ENCODE data around the gene NFIB. TPM values are rescaled to one million over a fixed set of nuclear protein-coding genes. Genes with fewer than 3 reads are reported as not detected.

The NFIB gene
- total and polyA plus RNA-seq, 2 of the 4 experiments (the other 2 are of a cell fraction), result 1.4 to 2.0 TPM

- TF ChIP-seq, protein P1, sequence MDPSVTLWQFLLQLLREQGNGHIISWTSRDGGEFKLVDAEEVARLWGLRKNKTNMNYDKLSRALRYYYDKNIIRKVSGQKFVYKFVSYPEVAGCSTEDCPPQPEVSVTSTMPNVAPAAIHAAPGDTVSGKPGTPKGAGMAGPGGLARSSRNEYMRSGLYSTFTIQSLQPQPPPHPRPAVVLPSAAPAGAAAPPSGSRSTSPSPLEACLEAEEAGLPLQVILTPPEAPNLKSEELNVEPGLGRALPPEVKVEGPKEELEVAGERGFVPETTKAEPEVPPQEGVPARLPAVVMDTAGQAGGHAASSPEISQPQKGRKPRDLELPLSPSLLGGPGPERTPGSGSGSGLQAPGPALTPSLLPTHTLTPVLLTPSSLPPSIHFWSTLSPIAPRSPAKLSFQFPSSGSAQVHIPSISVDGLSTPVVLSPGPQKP (IDR thresholded peaks at IDR 0.05; ENCODE audit: borderline replicate concordance, low read depth, low read length), result no peak
- TF ChIP-seq CHD1 (IDR thresholded peaks at IDR 0.05; ENCODE audit: low read depth, low read length) (no peak), NFE2L2 (IDR thresholded peaks at IDR 0.05; ENCODE audit: low read depth, low read length) (no peak), MXI1 (IDR thresholded peaks at IDR 0.05; ENCODE audit: borderline replicate concordance, low read depth, low read length) (no peak), SMC3 (IDR thresholded peaks at IDR 0.05; ENCODE audit: low read depth, low read length) (no peak), CTCF (conservative IDR thresholded peaks at IDR 0.05; ENCODE audit: low read depth, low read length) (no peak), MAFK (IDR thresholded peaks at IDR 0.05; ENCODE audit: low read depth, low read length) (no peak), FOS (IDR thresholded peaks at IDR 0.05; ENCODE audit: low read depth, low read length) (no peak), RCOR1 (IDR thresholded peaks at IDR 0.05; ENCODE audit: insufficient replicate concordance, low read length) (no peak), RFX5 (IDR thresholded peaks at IDR 0.05; ENCODE audit: low read depth, low read length) (no peak), BHLHE40 (IDR thresholded peaks at IDR 0.05; ENCODE audit: low read depth, low read length) (no peak; the same call in 1 of the 2 replicates), CEBPB (IDR thresholded peaks at IDR 0.05; ENCODE audit: low read depth, low read length) (no peak), RAD21 (IDR thresholded peaks at IDR 0.05; ENCODE audit: low read length) (no peak), MAZ (IDR thresholded peaks at IDR 0.05; ENCODE audit: borderline replicate concordance, low read depth, low read length) (no peak), POLR2A (IDR thresholded peaks at IDR 0.05; ENCODE audit: low read depth, low read length) (no peak)
- TF ChIP-seq, protein P2, sequence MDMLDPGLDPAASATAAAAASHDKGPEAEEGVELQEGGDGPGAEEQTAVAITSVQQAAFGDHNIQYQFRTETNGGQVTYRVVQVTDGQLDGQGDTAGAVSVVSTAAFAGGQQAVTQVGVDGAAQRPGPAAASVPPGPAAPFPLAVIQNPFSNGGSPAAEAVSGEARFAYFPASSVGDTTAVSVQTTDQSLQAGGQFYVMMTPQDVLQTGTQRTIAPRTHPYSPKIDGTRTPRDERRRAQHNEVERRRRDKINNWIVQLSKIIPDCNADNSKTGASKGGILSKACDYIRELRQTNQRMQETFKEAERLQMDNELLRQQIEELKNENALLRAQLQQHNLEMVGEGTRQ (IDR thresholded peaks at IDR 0.05; ENCODE audit: low read depth, low read length), result no peak
- H3K4me2 ChIP-seq (ENCODE audit: low read depth, low read length), result no peak overlapping the region
- no peaks in the 10 kb centered on the region for H3K4me1 ChIP-seq (ENCODE audit: control insufficient read depth, insufficient read depth, low read length)
- in situ Hi-C loops (cut with MboI; ENCODE audit: low sequenced_read_pairs) (no loop called here), dilution Hi-C loops (cut with HindIII; ENCODE audit: low sequenced_read_pairs, unreplicated experiment) (no loop called here), intact Hi-C loops (cut with micrococcal nuclease) (loop anchor here (10.0 kb wide), 1 partner anchor 156 kb away; no protein-coding TSS in a partner anchor)
- no peaks in the 10 kb centered on the region for H3K36me3 ChIP-seq (ENCODE audit: control insufficient read depth, insufficient read depth, low read length)
- no peak overlapping the region for H4K5ac ChIP-seq (ENCODE audit: low read depth, low read length)
- no peaks in the 10 kb centered on the region for H3K9me3 ChIP-seq (ENCODE audit: control insufficient read depth, insufficient read depth, low read length)
- no peak overlapping the region for H2BK20ac ChIP-seq (ENCODE audit: low read depth, low read length)
- no peaks in the 10 kb centered on the region for H4K20me1 ChIP-seq (ENCODE audit: insufficient read depth, low read length)
- CTCF ChIA-PET, result no interaction called here
- no peak overlapping the region for H4K8ac ChIP-seq (ENCODE audit: low read depth in 2 of 2, low read length in 2 of 2)
- peak; percentile 68 for DNase-seq
- H3K14ac ChIP-seq (replicated peaks; ENCODE audit: low read depth, low read length), result no peak overlapping the region
- no peak overlapping the region for H3K4me3 ChIP-seq (ENCODE audit: insufficient read depth, low read depth, low read length)
- no peak overlapping the region for H3K23ac ChIP-seq (ENCODE audit: low read depth, low read length)
- H2BK5ac ChIP-seq (ENCODE audit: low read depth, low read length, poor library complexity, severe bottlenecking), result no peak overlapping the region
- H4K91ac ChIP-seq (ENCODE audit: insufficient read depth, low read depth, low read length), result no peak overlapping the region
- H3K27ac ChIP-seq (ENCODE audit: insufficient read depth, low read length), result no peak overlapping the region
- no peak overlapping the region for H3K56ac ChIP-seq (ENCODE audit: extremely low read depth, insufficient read depth, low read length)
- H3K79me1 ChIP-seq (ENCODE audit: low read depth in 1 of 2, low read length in 2 of 2), result no peaks in the 10 kb centered on the region
- no peaks in the 10 kb centered on the region for H3K9me1 ChIP-seq (ENCODE audit: insufficient read depth, low read length)
- POLR2A ChIA-PET (ENCODE audit: unreplicated experiment), result no interaction called here
- no peak overlapping the region for H2BK15ac ChIP-seq (ENCODE audit: low read depth, low read length)
- no peak overlapping the region for H2AFZ ChIP-seq (replicated peaks; ENCODE audit: low read length, poor library complexity)
- no CpG with 5 or more reads among the region's 4 CpGs for WGBS, 2 experiments (ENCODE audit: extremely low coverage in 2 of 2, insufficient read length in 1 of 2)
- H3K9ac ChIP-seq (ENCODE audit: low read depth, low read length), result no peak overlapping the region
- no TSS peak for BruUV-seq (replicated peaks)
- 0 out of 2 replicates have a peak, but pooled peaks have one; percentile 27 for ATAC-seq (ENCODE audit: low read depth)
- H3K18ac ChIP-seq (ENCODE audit: low read depth, low read length), result no peak overlapping the region
- H2AK5ac ChIP-seq (ENCODE audit: low read depth, low read length), result no peak overlapping the region
- no peak overlapping the region for H2BK120ac ChIP-seq (ENCODE audit: low read depth, low read length)
- no peak overlapping the region for H3K4ac ChIP-seq (ENCODE audit: low read depth, low read length)
- H2AK9ac ChIP-seq (replicated peaks; ENCODE audit: low read depth, low read length, poor library complexity), result no peak overlapping the region
- H3K27me3 ChIP-seq (ENCODE audit: control insufficient read depth, insufficient read depth, low read length), result peaks cover 13% of the 10 kb centered on the region
Measured at GRCh38 chr9:14258660-14259239, 55.2 kb downstream of the NFIB start.
